Immature natural killer cell (primary cell): ENCODE data around the gene DMWD. TPM values are rescaled to one million over a fixed set of nuclear protein-coding genes. Genes with fewer than 3 reads are reported as not detected.

Experiments
- DNase-seq, 3 donors: peaks; one replicate each; pipeline ENCODE4 v3.0.0; 2022; ENCODE audit warnings: mixed read lengths in 1 of 3
- H3K27ac Mint-ChIP-seq, 6 donors: one replicate each; pipeline ENCODE4 v1.8.0; 2020; ENCODE audit warnings: mixed read lengths in 6 of 6, mild to moderate bottlenecking in 5 of 6, inconsistent platforms in 4 of 6, moderate library complexity in 3 of 6
- H3K27me3 Mint-ChIP-seq, 3 donors: one replicate each; pipeline ENCODE4 v1.8.0; 2020 to 2021; ENCODE audit warnings: low read depth in 3 of 3, mild to moderate bottlenecking in 3 of 3, mixed read lengths in 3 of 3, moderate library complexity in 3 of 3, inconsistent platforms in 1 of 3
- H3K36me3 Mint-ChIP-seq, 3 donors: one replicate each; pipeline ENCODE4 v1.8.0; 2020; ENCODE audit warnings: mixed read lengths in 3 of 3, inconsistent platforms in 2 of 3, mild to moderate bottlenecking in 2 of 3
- H3K4me1 Mint-ChIP-seq, 2 donors: one replicate each; pipeline ENCODE4 v1.8.0; 2020; ENCODE audit warnings: inconsistent platforms in 2 of 2, mild to moderate bottlenecking in 2 of 2, mixed read lengths in 2 of 2, moderate library complexity in 1 of 2
- H3K4me3 Mint-ChIP-seq, 5 donors: one replicate each; pipeline ENCODE4 v1.8.0; 2020; ENCODE audit warnings: mild to moderate bottlenecking in 5 of 5, mixed read lengths in 5 of 5, inconsistent platforms in 3 of 5, moderate library complexity in 3 of 5
- H3K9me3 Mint-ChIP-seq, 6 donors: one replicate each; pipeline ENCODE4 v1.8.0; 2020; ENCODE audit warnings: mild to moderate bottlenecking in 6 of 6, mixed read lengths in 6 of 6, inconsistent platforms in 4 of 6, moderate library complexity in 3 of 6
- polyA plus RNA-seq, 3 donors: library from polyadenylated mRNA; unstranded; fragments of 300-500 nt; fragmentation: Illumina TruSeq; gene quantifications; one replicate each; pipeline ENCODE4 v1.2.3, GENCODE V29; 2021

Gene DMWD
- polyA plus RNA-seq, 3 donors from 2014 or later: 20.2 to 43.9 (median 20.7) TPM

DNA sequence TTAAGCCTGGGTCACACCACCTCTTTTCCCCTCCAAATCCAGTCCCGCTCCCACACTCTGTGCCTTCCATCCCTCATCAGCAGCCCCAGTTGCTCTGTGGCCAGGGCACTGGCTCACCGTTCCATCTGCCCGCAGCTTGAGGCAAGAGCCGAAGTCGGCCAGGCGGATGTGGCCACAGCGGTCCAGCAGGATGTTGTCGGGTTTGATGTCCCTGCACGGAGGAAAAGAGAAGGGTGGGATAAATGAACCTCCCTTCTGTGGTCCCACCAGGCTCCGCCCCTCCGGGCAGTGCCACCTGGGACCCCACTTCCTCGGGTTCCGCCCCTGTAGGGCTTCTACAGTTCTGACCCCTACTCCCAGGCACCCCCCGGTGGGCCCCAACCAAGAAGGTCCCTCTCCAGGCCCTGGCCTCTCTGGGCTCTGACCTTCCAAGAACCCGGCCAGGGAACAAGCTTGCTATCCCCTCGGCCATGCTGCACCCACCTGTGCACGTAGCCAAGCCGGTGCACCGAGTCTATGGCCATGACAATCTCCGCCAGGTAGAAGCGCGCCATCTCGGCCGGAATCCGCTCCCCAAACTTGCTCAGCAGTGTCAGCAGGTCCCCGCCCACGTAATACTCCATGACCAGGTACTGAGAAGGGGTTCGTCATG lies 14.5 kb downstream of the DMWD start:
- Mint-ChIP-seq H3K27me3 (peaks cover 6 to 11% (median 6%) of the 10 kb centered on the region in 3 donors), H3K4me3 (peak overlapping the region in 2 of 5 donors; percentile 82 to 88), H3K9me3 (no peaks in the 10 kb centered on the region), H3K4me1 (peaks cover 17 to 21% of the 10 kb centered on the region in 2 donors), H3K27ac (no peak overlapping the region), H3K36me3 (peaks cover 0 to 8% (median 7%) of the 10 kb centered on the region in 3 donors)
- no peak for DNase-seq

DNA sequence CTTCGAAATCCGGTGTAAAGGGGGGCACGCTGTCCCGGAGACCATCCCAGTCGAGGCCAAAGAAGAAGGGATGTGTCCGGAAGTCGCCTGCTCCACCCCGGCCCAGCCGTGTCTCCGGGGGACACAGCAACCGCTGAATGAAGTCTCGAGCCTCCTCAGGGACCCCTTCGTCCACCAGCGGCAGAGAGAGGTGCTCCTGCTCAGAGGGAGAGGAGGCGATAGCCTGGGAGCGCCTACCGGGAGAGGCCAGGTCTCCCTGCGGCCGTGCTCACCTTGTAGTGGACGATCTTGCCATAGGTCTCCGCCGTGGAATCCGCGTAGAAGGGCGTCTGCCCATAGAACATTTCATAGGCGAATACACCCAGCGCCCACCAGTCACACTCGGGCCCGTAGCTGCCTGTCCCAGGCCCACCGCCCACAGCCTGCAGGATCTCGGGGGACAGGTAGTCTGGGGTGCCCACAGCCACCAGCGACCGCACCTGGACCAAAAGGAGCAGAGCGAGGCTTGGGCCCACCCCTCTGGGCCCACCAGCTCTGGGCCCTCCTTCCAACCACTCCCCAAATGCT lies 15.2 kb downstream of the DMWD start:
- Mint-ChIP-seq H3K4me3 (no peak overlapping the region), H3K36me3 (peaks cover 0 to 8% (median 7%) of the 10 kb centered on the region in 3 donors), H3K27me3 (peaks cover 6 to 11% (median 6%) of the 10 kb centered on the region in 3 donors), H3K27ac (no peak overlapping the region), H3K4me1 (peaks cover 17 to 21% of the 10 kb centered on the region in 2 donors), H3K9me3 (no peaks in the 10 kb centered on the region)
- no peak for DNase-seq

DNA sequence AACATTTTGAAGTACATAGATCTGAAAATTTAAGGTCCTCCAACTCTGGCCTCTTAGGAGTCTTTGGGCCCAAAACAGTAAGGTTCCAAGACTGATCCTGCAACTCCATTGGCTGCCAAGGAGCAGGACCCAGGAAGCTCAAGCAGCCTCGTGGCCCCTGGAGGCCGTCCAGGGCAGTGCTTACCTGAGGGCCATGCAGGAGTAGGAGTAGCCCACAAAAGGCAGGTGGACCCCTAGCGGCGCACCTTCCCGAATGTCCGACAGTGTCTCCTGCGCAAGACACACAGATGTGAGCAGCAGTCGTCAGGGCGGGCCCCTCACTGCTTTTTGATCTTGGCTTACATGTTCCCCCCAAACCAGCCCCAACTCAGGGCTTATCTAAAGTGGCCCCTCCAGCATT lies 17.9 kb downstream of the DMWD start:
- DNase-seq: no peak
- peaks cover 0 to 8% (median 7%) of the 10 kb centered on the region in 3 donors for H3K36me3 Mint-ChIP-seq
- peaks cover 11 to 15% (median 12%) of the 10 kb centered on the region in 3 donors for H3K27me3 Mint-ChIP-seq
- no peak overlapping the region for H3K27ac Mint-ChIP-seq
- no peak overlapping the region for H3K4me3 Mint-ChIP-seq
- H3K9me3 Mint-ChIP-seq: no peaks in the 10 kb centered on the region
- H3K4me1 Mint-ChIP-seq: peaks cover 21 to 25% of the 10 kb centered on the region in 2 donors

DNA sequence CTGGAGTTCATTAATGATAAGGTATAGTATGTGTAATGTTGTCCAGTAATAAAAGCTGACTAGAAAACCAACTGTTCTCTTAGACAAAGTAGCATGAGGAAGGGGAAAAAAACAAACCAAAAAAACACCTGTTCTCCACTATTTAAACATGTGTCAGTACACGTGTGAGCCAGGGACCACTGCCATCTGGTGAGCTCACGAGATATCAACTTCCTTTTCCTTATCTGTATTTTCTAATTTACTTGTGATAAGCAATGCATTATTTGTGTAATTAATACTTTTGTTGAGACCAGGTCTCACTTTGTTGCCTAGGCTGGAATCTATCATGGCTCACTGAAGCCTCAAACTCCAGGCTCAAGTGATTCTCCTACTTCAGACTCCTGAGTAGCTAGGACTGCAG lies 19.3 kb downstream of the DMWD start:
- Mint-ChIP-seq H3K36me3 (peaks cover 0 to 5% (median 3%) of the 10 kb centered on the region in 3 donors), H3K27ac (peak overlapping the region in 2 of 6 donors; percentile 45 to 46), H3K27me3 (peaks cover 4 to 14% (median 12%) of the 10 kb centered on the region in 3 donors), H3K4me1 (peaks cover 11 to 15% of the 10 kb centered on the region in 2 donors), H3K9me3 (no peaks in the 10 kb centered on the region), H3K4me3 (no peak overlapping the region)
- no peak for DNase-seq

DNA sequence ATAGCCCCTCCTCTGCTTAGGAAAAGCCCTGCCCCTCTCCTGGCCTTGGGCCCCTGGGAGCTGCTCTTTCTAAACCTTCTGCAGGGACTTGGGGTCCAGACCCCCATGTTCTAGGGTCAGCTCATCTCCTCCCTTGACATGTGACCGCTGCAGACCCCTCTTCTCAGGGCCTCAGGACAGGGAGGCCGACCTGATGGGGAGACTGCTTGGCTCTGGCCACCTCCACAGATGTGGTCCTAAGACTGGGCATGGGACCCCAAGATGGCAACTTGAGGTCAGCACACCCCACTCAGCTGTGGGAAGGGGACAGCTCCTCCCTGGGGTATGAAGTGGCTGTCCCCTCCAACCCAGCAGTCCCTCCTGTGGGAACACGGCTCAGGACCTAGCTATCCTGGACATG lies 19.7 kb downstream of the DMWD start:
- peaks cover 9 to 14% of the 10 kb centered on the region in 2 donors for H3K4me1 Mint-ChIP-seq
- DNase-seq: no peak
- H3K4me3 Mint-ChIP-seq: no peak overlapping the region
- peak overlapping the region in 1 of 6 donors; percentile 46 for H3K27ac Mint-ChIP-seq
- H3K36me3 Mint-ChIP-seq: peaks cover 0 to 5% (median 3%) of the 10 kb centered on the region in 3 donors
- peaks cover 4 to 15% (median 12%) of the 10 kb centered on the region in 3 donors for H3K27me3 Mint-ChIP-seq
- H3K9me3 Mint-ChIP-seq: no peaks in the 10 kb centered on the region

DNA sequence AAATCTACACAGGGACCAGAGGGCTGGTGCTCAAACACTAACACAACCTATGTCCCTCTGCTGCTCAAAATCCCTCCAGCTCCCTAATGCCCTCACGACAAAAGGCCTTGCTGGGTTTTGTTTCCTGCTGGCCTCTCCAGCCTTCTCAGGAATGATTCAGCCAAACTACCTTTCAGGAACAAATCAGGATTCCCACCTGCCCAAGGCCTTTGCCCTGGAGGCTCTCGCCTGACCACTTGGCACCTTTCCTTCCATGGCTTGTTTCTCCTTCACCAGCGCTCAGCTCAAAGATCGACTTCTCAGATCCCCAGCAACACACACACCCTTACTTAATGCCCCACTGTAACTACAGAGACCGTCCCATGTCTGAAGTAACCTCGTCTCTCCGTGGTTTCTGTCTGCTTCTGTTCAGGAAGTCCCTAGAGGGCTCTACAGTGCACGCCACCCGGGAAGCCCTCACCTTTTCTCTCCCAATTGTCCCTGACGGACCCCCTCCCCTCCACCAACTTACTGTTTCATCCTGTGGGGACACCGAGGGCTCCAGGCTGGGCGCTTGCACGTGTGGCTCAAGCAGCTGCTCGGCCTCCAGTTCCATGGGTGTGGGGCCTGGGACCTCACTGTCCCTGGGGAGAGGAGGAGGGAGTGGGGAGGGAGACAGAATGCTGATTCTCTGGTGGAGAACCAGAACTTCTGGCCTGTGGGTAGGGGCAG lies 20.4 kb downstream of the DMWD start:
- H3K4me3 Mint-ChIP-seq: peak overlapping the region in 1 of 5 donors; percentile 65
- peaks cover 9 to 14% of the 10 kb centered on the region in 2 donors for H3K4me1 Mint-ChIP-seq
- peak overlapping the region in 2 of 6 donors; percentile 5 to 14 for H3K27ac Mint-ChIP-seq
- H3K27me3 Mint-ChIP-seq: peaks cover 4 to 15% (median 12%) of the 10 kb centered on the region in 3 donors
- H3K9me3 Mint-ChIP-seq: no peaks in the 10 kb centered on the region
- no peak for DNase-seq
- peaks cover 0 to 5% (median 3%) of the 10 kb centered on the region in 3 donors for H3K36me3 Mint-ChIP-seq

DNA sequence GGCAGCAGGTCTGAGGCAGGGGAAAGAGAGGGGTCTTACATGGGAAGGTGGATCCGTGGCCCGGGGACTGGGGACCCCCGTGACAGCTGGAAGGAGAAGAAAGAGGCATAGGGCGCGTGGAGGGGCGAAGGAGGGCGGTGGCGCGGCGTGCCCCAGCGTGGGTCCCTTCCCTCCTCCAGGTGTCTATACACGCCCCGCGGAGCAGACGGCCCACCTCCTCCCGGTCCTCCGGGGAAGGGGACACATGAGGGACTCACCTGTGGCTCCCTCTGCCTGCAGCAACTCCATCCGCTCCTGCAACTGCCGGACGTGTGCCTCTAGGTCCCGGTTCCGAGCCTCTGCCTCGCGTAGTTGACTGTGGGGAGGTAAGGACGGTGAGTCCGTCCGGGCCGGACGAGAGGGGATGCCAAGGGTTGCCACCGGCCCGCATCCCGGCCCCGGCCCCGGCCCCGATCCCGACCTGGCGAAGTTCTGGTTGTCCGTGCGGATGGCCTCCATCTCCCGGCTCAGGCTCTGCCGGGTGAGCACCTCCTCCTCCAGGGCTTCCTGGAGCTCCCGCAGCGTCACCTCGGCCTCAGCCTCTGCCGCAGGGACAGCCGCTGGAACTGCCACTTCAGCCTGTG lies 21.2 kb downstream of the DMWD start:
- no peak for DNase-seq
- H3K9me3 Mint-ChIP-seq: no peaks in the 10 kb centered on the region
- H3K27ac Mint-ChIP-seq: peak overlapping the region in 1 of 6 donors; percentile 39
- H3K4me1 Mint-ChIP-seq: peaks cover 9 to 14% of the 10 kb centered on the region in 2 donors
- H3K27me3 Mint-ChIP-seq: peaks cover 4 to 15% (median 12%) of the 10 kb centered on the region in 3 donors
- peak overlapping the region; percentile 46 to 86 (median 54) for H3K4me3 Mint-ChIP-seq
- H3K36me3 Mint-ChIP-seq: no peaks in the 10 kb centered on the region

DNA sequence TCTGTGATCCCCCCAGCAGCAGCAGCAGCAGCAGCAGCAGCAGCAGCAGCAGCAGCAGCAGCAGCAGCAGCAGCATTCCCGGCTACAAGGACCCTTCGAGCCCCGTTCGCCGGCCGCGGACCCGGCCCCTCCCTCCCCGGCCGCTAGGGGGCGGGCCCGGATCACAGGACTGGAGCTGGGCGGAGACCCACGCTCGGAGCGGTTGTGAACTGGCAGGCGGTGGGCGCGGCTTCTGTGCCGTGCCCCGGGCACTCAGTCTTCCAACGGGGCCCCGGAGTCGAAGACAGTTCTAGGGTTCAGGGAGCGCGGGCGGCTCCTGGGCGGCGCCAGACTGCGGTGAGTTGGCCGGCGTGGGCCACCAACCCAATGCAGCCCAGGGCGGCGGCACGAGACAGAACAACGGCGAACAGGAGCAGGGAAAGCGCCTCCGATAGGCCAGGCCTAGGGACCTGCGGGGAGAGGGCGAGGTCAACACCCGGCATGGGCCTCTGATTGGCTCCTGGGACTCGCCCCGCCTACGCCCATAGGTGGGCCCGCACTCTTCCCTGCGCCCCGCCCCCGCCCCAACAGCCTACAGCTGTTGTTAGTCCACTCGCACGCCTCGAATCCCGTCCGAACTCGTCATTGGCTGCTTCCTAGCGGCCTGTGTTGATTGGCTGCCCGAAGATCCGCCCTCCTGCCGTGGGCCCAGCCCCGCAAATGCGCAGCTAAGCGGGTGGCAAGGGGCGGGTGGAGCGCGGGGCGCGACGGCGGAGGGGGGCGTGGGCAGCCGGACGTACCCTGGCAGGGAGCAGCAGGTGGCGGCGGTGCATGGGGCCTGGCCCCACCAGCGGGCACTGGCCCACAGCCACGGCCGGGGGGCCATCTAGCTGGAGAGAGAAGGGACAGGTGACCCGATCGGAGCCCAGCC lies 22.2 kb downstream of the DMWD start:
- peaks cover 9 to 14% of the 10 kb centered on the region in 2 donors for H3K4me1 Mint-ChIP-seq
- no peaks in the 10 kb centered on the region for H3K36me3 Mint-ChIP-seq
- H3K27ac Mint-ChIP-seq: peak overlapping the region; percentile 49 to 92 (median 87)
- peak overlapping the region; percentile 86 to 91 (median 88) for H3K4me3 Mint-ChIP-seq
- H3K27me3 Mint-ChIP-seq: peaks cover 4 to 15% (median 12%) of the 10 kb centered on the region in 3 donors
- no peaks in the 10 kb centered on the region for H3K9me3 Mint-ChIP-seq
- DNase-seq: peak; percentile 87 to 91 (median 91)

DNA sequence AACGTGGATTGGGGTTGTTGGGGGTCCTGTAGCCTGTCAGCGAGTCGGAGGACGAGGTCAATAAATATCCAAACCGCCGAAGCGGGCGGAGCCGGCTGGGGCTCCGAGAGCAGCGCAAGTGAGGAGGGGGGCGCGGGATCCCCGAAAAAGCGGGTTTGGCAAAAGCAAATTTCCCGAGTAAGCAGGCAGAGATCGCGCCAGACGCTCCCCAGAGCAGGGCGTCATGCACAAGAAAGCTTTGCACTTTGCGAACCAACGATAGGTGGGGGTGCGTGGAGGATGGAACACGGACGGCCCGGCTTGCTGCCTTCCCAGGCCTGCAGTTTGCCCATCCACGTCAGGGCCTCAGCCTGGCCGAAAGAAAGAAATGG lies 22.8 kb downstream of the DMWD start:
- peak; percentile 62 to 80 (median 76) for DNase-seq
- Mint-ChIP-seq H3K27ac (peak overlapping the region; percentile 86 to 92 (median 88)), H3K9me3 (no peaks in the 10 kb centered on the region), H3K4me3 (peak overlapping the region; percentile 86 to 91 (median 88)), H3K36me3 (no peaks in the 10 kb centered on the region), H3K4me1 (peaks cover 9 to 14% of the 10 kb centered on the region in 2 donors), H3K27me3 (peaks cover 4 to 15% (median 12%) of the 10 kb centered on the region in 3 donors)

DNA sequence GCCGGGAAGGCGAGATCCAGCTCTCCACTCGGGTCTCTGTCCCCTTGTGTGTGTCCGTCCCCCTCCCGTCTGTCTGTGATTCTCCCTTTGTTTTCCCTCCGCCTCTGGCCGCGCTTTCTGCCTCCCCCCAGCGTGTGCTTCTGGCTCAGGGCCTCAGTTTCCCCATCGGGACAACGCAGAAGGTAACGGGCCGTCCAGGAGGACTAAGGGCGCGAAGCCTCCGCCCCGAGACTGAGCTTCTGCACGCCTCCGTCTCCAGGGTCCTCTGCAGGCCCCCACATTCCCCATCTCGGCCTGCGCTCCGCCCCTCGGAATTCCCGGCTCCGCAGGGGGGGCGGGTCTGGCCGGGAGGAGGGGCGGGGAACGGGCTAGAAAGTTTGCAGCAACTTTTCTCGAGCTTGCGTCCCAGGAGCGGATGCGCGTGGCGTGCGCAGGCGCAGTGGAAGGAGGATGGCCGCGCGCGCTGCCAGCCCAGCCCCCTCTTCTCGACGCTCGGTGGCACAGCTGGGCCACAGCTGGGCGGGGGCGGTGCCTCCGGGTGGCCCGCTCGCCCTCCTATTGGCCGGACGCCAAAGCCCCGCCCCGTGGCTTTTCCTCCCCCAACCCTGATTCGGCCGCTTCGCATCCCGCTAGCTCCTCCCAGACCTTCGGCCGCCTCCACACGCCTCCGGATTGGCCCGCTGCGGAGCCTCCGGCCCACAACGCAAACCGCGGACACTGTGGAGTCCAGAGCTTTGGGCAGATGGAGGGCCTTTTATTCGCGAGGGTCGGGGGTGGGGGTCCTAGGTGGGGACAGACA lies 23.5 kb downstream of the DMWD start, which contains the start of gene SIX5:
Gene SIX5, minus strand, starts transcription at position 269 of the 799 bp plus-strand sequence. CDS start 408 bp downstream, outside the sequence.
- Mint-ChIP-seq H3K36me3 (no peaks in the 10 kb centered on the region), H3K27ac (peak within 1 kb of the TSS; percentile 86 to 92 (median 88)), H3K4me3 (peak within 1 kb of the TSS; percentile 86 to 91 (median 88)), H3K27me3 (peaks cover 4 to 15% (median 12%) of the 10 kb centered on the region in 3 donors), H3K9me3 (no peaks in the 10 kb centered on the region), H3K4me1 (peaks cover 9 to 14% of the 10 kb centered on the region in 2 donors)
- peak; percentile 96 to 98 (median 97) for DNase-seq

DNA sequence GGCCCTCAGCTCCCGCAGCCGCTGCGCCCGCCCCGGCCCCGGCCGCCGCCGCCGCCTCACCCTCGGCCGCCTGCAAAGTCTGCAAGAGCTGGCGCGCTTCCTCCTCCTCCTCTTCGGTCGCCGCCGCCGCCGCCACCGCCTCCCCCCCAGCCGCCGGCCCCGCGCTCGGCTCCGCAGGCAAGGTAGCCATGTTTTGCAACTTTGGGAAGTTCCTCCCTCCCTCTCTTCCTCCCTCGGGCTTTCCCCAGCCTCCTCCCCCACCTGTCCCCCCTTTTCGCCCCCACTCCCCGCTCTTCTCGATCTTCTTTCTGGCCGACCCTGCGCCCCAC lies 24.0 kb downstream of the DMWD start:
- Mint-ChIP-seq H3K27me3 (peaks cover 5 to 15% (median 12%) of the 10 kb centered on the region in 3 donors), H3K36me3 (no peaks in the 10 kb centered on the region), H3K4me1 (peaks cover 9 to 14% of the 10 kb centered on the region in 2 donors), H3K27ac (peak overlapping the region in 1 of 6 donors; percentile 86), H3K4me3 (peak overlapping the region; percentile 86 to 91 (median 88)), H3K9me3 (no peaks in the 10 kb centered on the region)
- peak; percentile 34 to 49 (median 43) for DNase-seq
